ENCODE data around the gene HOOK1.
"Not testable (repeated sequence)": the region's sequence is repeated elsewhere in the genome, so short reads cannot be mapped to it uniquely, and the experiment has no call there.

HOOK1 gene

DNA sequence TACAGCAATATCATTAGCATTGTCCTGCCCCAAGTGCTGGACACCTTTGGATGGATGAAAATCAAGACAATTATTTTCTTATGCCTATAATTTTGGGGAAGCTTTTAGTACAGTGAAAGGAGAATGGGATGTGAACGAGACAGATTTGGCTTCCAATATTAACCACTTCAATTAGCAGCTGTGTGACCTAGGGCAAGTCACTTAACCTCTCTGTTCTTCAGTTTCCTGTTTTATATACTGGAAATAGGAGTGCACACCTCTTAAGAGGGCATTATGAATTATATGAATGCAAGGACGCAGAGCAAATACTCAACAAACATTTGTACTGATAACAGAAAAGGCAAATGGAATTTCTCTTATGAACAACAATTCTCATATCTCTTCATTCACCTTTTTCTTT, 93.3 kb downstream of the HOOK1 start:
- no peaks in the 10 kb centered on the region for H3K27me3 ChIP-seq (ENCODE audit: insufficient read depth, low read length, poor library complexity, severe bottlenecking)
- H4K20me1 ChIP-seq (ENCODE audit: insufficient read depth, low read length, poor library complexity, severe bottlenecking) = no peaks in the 10 kb centered on the region
- no peaks in the 10 kb centered on the region for H3K9me2 ChIP-seq (replicated peaks; ENCODE audit: low read depth, low read length)
- H3F3A ChIP-seq (ENCODE audit: low read depth) = no peaks in the 10 kb centered on the region
- no peaks in the 10 kb centered on the region for H3K36me3 ChIP-seq (ENCODE audit: insufficient read depth, low read length)
- H3K9me3 ChIP-seq (ENCODE audit: insufficient read depth, low read depth, low read length) = no peaks in the 10 kb centered on the region
- no peak overlapping the region for H2AFZ ChIP-seq (ENCODE audit: low read length)
- no peaks in the 10 kb centered on the region for H3K4me1 ChIP-seq (ENCODE audit: insufficient read depth, low read length, poor library complexity, severe bottlenecking)
- TF ChIP-seq EZH2phosphoT487 (IDR thresholded peaks at IDR 0.05; ENCODE audit: borderline replicate concordance) = no peak
- TF ChIP-seq, protein P1, sequence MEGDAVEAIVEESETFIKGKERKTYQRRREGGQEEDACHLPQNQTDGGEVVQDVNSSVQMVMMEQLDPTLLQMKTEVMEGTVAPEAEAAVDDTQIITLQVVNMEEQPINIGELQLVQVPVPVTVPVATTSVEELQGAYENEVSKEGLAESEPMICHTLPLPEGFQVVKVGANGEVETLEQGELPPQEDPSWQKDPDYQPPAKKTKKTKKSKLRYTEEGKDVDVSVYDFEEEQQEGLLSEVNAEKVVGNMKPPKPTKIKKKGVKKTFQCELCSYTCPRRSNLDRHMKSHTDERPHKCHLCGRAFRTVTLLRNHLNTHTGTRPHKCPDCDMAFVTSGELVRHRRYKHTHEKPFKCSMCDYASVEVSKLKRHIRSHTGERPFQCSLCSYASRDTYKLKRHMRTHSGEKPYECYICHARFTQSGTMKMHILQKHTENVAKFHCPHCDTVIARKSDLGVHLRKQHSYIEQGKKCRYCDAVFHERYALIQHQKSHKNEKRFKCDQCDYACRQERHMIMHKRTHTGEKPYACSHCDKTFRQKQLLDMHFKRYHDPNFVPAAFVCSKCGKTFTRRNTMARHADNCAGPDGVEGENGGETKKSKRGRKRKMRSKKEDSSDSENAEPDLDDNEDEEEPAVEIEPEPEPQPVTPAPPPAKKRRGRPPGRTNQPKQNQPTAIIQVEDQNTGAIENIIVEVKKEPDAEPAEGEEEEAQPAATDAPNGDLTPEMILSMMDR (conservative IDR thresholded peaks at IDR 0.05; ENCODE audit: low read length) = no peak
- no peak overlapping the region for H3K4me3 ChIP-seq (ENCODE audit: low read length, poor library complexity, severe bottlenecking)
- H3K79me2 ChIP-seq (ENCODE audit: insufficient read depth, low read length) = no peaks in the 10 kb centered on the region
- no peak overlapping the region for H3K9ac ChIP-seq (ENCODE audit: low read depth, low read length, poor library complexity, severe bottlenecking)
- H3K4me2 ChIP-seq (ENCODE audit: low read depth, low read length, poor library complexity, severe bottlenecking) = no peak overlapping the region

DNA sequence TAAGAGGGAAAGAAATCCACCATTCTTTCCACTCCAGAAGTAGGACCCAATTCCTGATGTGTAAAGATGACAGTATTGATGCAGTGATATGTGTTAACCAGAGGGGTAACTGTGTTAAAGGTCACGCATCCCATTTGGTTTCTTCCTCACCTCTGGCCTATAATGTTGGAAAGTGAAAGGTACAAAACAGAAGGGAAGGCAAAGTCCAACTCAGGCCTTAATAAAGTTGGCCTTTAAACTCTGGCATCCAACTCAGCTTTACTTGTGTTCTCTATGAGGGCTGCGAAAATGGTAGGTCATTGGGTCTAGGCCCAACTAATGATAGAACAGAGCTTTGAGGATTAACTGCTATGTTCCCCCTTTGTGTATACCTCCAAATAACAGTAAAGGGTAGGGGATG, 93.9 kb downstream of the HOOK1 start:
- TF ChIP-seq, protein P1 (conservative IDR thresholded peaks at IDR 0.05; ENCODE audit: low read length) = no peak
- no peak for TF ChIP-seq EZH2phosphoT487 (IDR thresholded peaks at IDR 0.05; ENCODE audit: borderline replicate concordance)
- H3K9ac ChIP-seq (ENCODE audit: low read depth, low read length, poor library complexity, severe bottlenecking) = no peak overlapping the region
- H3K9me2 ChIP-seq (replicated peaks; ENCODE audit: low read depth, low read length) = no peaks in the 10 kb centered on the region
- no peaks in the 10 kb centered on the region for H3K27me3 ChIP-seq (ENCODE audit: insufficient read depth, low read length, poor library complexity, severe bottlenecking)
- H3K4me1 ChIP-seq (ENCODE audit: insufficient read depth, low read length, poor library complexity, severe bottlenecking) = no peaks in the 10 kb centered on the region
- H3K4me2 ChIP-seq (ENCODE audit: low read depth, low read length, poor library complexity, severe bottlenecking) = no peak overlapping the region
- no peak overlapping the region for H3K4me3 ChIP-seq (ENCODE audit: low read length, poor library complexity, severe bottlenecking)
- H3F3A ChIP-seq (ENCODE audit: low read depth) = no peaks in the 10 kb centered on the region
- no peaks in the 10 kb centered on the region for H3K79me2 ChIP-seq (ENCODE audit: insufficient read depth, low read length)
- no peaks in the 10 kb centered on the region for H4K20me1 ChIP-seq (ENCODE audit: insufficient read depth, low read length, poor library complexity, severe bottlenecking)
- no peaks in the 10 kb centered on the region for H3K9me3 ChIP-seq (ENCODE audit: insufficient read depth, low read depth, low read length)
- H2AFZ ChIP-seq (ENCODE audit: low read length) = no peak overlapping the region
- no peaks in the 10 kb centered on the region for H3K36me3 ChIP-seq (ENCODE audit: insufficient read depth, low read length)

DNA sequence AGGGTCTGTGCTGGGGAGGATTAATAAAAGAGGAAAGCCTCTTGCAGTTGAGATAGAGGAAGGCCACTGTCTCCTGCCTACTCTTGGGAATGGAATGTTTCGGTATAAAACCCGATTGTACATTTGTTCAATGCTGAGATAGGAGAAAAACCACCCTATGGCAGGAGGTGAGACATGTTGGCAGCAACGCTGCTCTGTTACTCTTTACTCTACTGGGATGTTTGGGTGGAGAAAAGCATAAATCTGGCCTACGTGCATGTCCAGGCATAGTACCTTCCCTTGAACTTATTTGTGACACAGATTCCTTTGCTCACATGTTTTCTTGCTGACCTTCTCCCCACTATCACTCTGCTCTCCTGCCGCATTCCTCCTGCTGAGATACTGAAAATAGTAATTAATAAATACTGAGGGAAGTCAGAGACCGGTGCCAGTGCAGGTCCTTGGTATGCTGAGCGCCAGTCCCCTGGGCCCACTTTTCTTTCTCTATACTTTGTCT, 100.1 kb downstream of the HOOK1 start:
- not testable (repeated sequence) for H2AFZ ChIP-seq (ENCODE audit: low read length); H3K4me3 ChIP-seq (ENCODE audit: low read length, poor library complexity, severe bottlenecking); H3F3A ChIP-seq (ENCODE audit: low read depth); H3K79me2 ChIP-seq (ENCODE audit: insufficient read depth, low read length); H3K4me1 ChIP-seq (ENCODE audit: insufficient read depth, low read length, poor library complexity, severe bottlenecking); H3K9me2 ChIP-seq (replicated peaks; ENCODE audit: low read depth, low read length); H3K9ac ChIP-seq (ENCODE audit: low read depth, low read length, poor library complexity, severe bottlenecking); H3K36me3 ChIP-seq (ENCODE audit: insufficient read depth, low read length); H4K20me1 ChIP-seq (ENCODE audit: insufficient read depth, low read length, poor library complexity, severe bottlenecking); H3K4me2 ChIP-seq (ENCODE audit: low read depth, low read length, poor library complexity, severe bottlenecking); H3K27me3 ChIP-seq (ENCODE audit: insufficient read depth, low read length, poor library complexity, severe bottlenecking); H3K9me3 ChIP-seq (ENCODE audit: insufficient read depth, low read depth, low read length)

DNA sequence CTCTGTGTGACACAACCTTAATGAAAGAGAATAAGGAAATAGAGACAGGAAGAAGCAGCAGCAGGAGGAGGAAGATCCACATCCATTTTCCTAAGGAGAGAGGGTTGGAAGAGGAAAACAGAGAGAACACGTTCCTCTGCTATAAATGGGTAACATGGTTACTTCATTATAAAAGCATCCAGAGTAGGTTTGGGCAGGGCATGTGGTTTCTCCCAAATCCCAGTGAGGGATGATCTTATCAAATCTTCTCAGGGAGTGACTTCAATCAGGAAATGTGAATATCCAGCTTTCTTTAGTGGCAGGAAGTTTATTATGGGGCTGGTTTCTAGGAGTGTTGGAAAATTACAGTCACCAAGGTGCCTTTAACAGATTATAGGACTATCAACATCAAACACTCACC, 100.8 kb downstream of the HOOK1 start:
- Histone ChIP-seq H3K36me3 (ENCODE audit: insufficient read depth, low read length) (no peaks in the 10 kb centered on the region), H4K20me1 (ENCODE audit: insufficient read depth, low read length, poor library complexity, severe bottlenecking) (no peaks in the 10 kb centered on the region), H3K27me3 (ENCODE audit: insufficient read depth, low read length, poor library complexity, severe bottlenecking) (no peaks in the 10 kb centered on the region), H3K9ac (ENCODE audit: low read depth, low read length, poor library complexity, severe bottlenecking) (no peak overlapping the region), H3K4me1 (ENCODE audit: insufficient read depth, low read length, poor library complexity, severe bottlenecking) (no peaks in the 10 kb centered on the region), H3F3A (ENCODE audit: low read depth) (no peaks in the 10 kb centered on the region), H3K79me2 (ENCODE audit: insufficient read depth, low read length) (no peaks in the 10 kb centered on the region), H2AFZ (ENCODE audit: low read length) (no peak overlapping the region), H3K9me2 (replicated peaks; ENCODE audit: low read depth, low read length) (no peaks in the 10 kb centered on the region), H3K4me3 (ENCODE audit: low read length, poor library complexity, severe bottlenecking) (no peak overlapping the region), H3K9me3 (ENCODE audit: insufficient read depth, low read depth, low read length) (no peaks in the 10 kb centered on the region), H3K4me2 (ENCODE audit: low read depth, low read length, poor library complexity, severe bottlenecking) (no peak overlapping the region)
- TF ChIP-seq, protein P1 (conservative IDR thresholded peaks at IDR 0.05; ENCODE audit: low read length) = no peak
- TF ChIP-seq EZH2phosphoT487 (IDR thresholded peaks at IDR 0.05; ENCODE audit: borderline replicate concordance) = no peak

Measured in Loucy (cell line).